Measurements from ENCODE around the gene AP1S1.
"Not testable (repeated sequence)": the region's sequence is repeated elsewhere in the genome, so short reads cannot be mapped to it uniquely, and the experiment has no call there.

Gene AP1S1

DNA sequence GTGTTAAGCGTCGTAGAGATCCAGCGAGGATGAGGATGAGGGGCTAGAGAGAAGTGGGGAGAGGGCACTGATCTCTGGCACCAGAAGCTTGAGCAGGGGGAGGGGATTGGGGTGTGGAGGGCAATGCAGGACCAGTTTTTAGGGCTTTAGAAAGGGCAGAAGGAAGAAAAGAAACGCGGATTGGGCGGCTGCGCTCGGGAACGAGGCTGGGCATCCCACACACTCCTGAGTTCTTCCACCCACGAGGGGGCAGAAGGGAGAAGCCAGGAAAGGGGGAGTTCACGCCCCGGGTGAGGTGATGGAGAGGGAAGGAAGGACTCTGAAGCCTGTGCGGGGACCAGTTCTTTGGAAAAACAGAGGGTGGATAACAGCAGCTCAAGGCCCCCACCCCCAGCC lies 17.2 kb downstream of the AP1S1 start:
- no peak for DNase-seq (ENCODE audit: low read depth)

DNA sequence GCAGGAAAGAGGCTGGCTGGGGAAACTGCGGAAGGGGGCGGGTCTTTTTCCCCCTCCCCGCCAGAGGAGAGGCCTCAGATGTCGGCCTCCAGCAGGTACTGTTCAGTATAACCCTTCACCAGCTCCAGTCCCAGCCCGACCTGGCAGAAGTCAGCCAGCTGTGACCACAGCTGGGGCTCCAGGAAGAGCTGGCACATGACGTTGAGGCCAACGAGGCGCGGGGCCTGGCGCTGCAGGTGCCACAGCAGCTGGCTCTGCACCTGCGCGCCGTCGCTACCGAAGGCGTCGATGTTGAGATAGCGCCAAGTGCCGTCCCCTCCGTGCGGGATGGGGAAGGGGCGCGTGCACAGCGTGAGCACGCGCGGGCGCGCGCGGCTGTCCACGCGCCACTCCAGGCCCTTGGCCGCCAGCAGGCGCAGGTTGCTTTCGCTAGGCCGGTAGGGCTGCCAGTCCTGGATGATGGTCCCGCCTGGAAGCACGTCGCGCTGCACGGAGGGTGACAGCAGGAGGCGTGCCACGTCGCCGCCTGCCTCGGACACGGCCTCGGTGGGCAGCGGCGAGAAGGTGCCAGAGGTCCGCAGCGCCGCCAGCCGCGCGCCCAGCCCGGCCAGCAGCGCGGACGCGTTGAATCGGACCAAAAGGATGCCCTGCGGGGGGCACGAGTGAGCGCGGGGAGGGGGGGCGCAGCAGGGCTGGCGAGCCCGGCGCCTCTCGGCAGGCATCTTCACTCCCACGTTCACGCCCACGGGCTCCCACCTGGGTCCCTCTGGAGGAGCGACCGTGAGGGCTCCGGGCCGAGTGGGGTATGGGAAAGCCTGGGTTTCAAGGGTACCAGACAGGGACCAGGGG lies 18.0 kb downstream of the AP1S1 start:
- no peak for DNase-seq (ENCODE audit: low read depth)

DNA sequence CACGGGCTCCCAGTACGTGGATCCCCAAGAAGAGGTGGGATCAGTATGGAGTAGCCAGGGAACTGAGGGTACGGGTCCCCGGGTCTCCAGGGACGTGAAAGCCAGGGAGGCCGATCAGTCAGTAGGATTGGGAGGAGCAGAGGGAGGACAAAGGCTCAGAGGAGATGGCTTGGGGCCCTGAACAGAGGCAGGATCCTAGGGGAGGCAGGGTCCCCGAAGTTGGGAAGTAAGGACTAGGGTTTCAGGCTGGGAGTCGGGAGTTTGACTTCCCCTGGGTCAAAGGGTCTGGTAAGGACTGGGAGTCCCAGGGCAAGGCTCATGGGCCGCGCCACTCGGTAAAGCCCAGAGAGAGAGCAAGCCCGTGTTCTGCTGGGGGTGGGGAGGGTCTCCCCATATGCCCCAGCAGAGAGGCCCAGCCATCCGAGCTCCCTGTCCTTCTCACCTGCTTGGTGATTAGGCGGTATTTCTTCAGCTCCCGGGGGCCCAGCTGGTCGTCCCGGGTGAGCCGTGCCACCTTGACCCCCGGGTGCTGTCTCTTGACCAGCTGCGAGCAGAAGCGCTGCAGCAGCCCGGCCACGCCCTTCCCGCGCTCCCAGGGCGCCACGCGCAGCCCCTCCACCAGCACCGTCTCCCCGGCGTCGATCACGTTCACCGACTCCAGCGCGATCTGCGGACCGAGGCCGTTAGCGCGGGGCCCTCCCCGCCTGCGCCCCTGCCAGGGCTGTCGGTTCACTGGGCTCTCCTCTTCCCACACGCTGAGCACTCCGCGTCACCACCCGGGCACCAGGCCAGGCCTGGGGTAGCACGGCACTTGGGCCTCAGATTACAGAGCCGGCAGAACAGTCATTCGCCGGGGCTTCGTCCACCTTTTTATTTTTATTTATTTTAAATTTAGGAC lies 18.8 kb downstream of the AP1S1 start:
- no peak for DNase-seq (ENCODE audit: low read depth)

DNA sequence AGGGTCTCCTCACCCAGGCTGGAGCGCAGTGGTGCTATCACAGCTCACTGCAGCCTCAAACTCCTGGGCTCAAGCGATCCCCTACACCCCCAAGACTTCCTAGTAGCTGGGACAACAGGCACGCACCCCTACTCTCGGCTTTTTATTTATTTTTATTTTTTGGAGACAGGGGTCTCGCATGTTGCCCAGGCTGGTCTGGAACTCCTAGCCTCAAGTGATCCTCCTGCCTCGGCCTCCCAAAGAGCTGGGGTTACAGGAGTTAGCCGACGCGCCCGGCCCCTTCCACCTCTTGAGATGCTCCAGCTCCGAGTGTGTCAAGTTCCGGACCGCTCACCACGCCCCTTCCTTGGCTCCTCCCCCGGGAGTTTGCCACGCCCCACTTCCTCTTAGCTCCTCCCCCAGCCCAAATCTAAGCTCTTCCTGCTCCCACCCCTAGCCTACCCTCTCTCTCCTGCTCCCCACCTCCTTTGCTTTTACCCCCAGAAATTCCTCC lies 19.5 kb downstream of the AP1S1 start:
- no peak for DNase-seq (ENCODE audit: low read depth)

DNA sequence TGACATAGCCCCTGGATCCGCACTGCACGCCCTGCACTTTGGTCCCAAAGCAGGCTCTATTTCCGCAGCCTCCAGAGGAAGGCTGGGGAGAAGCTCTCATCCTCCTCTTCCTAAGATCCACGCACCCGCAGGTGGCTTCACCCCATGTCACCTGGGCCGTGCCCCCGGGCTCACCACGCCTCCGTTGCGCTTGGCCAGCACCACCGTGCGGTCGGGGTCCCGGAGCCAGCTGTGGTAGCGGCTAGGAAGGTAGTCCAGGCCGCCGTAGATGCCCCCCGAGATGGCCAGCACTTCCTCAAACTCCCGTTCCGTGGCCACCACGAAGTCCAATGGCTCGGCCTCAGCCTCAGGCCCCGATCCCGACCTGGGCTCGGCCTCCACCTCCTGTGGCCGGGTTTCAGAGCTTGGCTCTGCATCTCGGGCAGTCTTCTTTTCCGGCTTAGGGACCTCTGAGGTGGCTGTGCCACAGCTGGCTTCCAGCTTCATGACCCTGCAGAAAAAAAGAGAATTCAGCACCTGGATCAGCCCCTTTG lies 20.1 kb downstream of the AP1S1 start:
- DNase-seq (ENCODE audit: low read depth) = no peak

DNA sequence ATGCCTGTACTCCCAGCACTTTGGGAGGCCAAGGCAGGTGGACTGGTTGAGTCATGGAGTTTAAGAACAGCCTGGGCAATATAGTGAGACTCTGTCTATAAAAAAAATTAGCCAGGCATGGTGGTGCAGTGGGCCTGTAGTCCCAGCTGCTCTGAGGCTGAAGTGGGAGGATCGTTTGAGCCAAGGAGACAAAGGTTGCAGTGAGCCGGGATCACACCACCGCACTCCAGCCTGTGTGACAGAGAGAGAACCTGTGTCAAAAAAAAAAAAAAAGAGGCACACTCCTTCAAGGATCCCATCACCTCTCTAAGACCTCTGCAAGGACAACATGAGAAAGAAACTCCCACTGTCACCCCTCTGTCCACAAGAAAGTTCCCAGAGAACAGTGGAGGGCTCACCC lies 21.4 kb downstream of the AP1S1 start:
- DNase-seq (ENCODE audit: low read depth) = no peak

DNA sequence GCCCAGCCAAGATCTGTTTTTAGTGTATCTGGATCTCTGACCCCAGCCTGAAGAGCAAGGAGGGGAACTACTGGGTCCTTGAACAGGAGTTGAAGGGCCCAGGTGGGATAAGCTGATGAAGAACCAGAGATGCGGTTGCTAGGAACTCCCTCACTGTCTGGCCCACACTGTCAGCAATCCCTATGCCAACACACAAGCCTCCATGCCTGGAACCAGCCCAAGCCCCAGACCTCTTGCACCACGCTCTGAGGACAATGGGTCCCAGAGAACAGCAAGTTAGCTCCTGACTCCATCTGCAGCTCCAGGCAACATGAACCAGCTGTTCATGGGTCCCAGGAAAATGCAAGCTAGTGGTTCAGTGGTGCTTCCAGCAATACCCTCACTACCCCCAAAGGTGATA lies 23.4 kb downstream of the AP1S1 start:
- DNase-seq (ENCODE audit: low read depth) = no peak

DNA sequence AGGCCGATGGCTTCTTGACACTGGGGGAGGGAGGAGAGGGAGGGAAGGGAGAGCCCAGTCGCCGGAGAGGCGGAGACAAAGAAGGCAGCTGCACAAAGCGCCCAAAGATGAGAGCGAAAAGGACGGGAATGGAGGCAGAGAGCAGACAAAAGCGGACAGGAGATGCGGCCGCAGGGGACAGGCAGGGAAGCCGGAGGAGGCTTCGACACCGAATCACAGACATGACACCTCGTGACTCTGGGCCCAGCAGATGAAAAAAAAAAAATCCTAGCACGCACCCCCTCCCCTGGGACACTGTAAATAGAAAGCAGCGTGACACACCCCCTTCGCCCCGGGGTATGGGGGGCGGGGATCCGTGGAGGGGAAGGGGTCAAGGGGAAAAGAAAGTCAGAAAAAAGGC lies 24.8 kb downstream of the AP1S1 start:
- DNase-seq (ENCODE audit: low read depth) = no peak

DNA sequence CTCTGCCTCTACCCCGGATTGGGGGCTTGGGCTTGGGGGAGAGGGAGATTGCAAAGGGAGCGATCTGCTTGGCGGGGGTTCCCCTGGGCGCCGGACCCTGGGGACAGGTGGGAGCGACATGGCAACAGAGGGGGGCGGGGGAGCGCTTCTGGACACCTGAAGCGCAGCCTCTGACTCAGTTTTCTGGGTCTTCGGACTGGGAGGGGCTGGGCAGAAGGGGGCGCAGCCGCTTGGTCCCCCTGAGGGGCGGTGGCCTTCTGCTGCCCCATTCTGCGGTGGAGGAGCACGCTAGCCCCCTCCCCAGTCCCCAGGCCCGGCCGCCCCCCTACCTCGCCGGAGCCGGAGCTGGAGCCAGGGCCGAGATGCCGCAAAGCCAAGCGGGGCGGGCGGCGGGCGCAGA lies 25.4 kb downstream of the AP1S1 start:
- DNase-seq (ENCODE audit: low read depth) = no peak

DNA sequence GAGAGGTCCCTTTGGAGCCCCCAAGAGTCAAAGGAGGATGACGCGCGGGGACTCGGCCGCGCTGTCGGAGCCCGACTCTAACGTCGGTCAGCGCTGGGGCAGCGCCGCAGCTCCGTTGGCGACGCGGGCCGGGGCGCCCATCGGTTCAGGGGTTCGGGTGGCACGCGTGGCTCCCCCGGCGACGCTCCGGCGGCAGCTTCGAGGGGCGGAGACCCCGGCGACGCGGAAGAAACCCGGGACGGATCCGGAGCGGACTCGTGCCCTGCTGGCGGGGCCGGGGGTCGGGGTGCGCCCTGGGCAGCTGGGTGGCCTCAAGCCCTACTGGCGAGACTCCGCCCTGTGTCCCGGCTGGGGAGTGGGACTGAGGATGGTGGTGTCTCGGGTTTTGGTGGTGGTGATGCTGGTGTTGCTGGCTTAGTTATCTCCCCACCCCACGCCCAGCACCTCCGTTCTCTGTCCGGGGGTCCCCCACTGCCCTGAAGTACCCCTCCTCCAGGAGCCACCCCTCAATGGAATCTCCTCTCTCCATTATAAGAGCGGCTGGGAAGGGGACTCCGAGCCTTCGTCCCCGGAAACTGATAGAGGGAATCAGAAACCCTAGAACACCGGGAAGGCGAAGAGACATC lies 26.0 kb downstream of the AP1S1 start, which contains the start of gene NAT16:
NAT16 (minus strand) TSS at position 164 of the 626 bp plus-strand sequence. CDS start 5,486 bp downstream, outside the sequence.
- no peak for DNase-seq (ENCODE audit: low read depth)

DNA sequence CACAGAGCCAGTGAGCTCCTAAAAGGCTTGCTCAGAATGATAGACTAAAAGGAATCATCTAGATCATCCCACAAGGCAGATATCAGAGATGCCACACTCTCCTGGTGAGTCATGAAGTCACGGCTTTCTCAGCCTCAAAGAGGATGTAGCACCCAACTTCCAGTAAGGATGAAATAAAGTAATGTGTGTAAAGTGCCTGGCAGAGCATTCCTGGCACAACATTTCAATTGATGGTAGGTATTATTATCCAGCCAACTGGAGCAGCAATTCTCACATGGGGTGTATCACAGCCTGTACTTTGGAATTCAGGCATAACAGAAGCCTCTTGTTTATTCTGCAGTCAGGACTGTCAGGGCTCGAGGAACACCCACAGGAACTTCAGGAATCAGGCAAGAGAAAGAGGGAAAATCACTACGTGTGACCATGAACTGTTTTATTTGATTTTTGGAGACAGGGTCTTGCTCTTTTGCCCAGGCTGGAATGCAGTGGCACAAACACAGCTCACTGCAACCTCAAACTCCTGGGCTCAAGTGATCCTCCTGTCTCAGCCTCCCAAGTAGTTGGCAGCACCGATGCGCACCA lies 31.1 kb downstream of the AP1S1 start:
- no peak for DNase-seq (ENCODE audit: low read depth)

DNA sequence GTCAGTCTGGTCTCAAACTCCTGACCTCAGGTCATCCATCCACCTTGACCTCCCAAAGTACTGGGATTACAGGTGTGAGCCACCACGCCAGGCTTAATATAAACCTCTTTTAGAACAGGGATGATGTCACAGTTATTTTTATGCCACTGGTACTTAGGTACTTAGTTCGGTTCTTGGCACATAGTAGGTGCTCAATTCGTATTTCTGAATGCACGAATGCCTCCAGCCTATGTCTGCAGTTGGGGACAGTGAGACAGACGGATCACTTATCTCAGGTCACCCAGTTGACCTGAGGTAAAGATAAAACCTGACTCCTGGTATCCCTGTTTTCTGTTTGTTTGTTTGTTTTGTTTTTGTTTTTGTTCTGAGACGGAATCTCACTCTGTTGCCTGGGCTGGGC lies 31.9 kb downstream of the AP1S1 start:
- no peak for DNase-seq (ENCODE audit: low read depth)

DNA sequence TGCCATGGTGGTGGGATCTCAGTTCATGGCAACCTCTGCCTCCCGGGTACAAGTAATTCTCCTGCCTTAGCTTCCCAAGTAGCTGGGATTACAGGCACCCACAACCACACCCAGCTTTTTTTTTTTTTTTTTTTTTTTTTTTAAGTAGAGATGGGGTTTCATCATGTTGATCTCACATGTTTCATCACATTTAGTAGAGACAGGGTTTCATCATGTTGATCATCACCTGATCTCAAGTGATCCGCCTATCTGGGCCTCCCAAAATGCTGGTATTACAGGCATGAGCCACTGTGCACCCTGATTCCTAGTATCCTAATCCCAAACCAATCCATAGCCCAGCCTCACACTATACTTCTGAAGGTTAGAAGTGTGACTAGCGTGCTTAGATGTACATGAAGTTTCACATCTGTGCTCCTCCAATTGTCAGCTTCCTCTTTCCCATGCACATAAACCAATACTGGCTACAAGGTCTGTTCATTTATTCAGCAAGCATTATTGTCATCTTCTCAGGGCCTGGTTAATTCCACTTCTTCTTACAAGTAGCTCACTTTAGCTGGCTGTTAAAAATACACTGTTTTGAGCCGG lies 32.7 kb downstream of the AP1S1 start:
- DNase-seq (ENCODE audit: low read depth) = no peak

DNA sequence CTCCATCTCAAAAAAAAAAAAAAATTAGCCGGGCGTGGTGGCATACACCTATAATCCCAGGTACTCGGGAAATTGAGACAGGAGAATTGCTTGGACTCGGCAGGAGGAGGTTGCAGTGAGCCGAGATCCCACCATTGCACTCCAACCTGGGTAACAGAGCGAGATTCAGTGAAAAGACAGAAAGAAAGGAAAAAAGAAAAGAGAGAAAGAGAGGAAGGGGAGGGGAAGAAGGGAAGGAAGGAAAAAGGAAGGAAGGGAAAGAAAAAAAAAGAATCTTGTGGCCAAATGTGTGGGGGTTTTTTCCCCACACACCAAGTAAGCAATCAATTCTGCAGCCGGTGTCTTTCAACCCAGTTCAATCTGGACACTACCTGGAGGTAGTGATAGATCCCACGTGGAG lies 34.8 kb downstream of the AP1S1 start:
- no peak for DNase-seq (ENCODE audit: low read depth)

DNA sequence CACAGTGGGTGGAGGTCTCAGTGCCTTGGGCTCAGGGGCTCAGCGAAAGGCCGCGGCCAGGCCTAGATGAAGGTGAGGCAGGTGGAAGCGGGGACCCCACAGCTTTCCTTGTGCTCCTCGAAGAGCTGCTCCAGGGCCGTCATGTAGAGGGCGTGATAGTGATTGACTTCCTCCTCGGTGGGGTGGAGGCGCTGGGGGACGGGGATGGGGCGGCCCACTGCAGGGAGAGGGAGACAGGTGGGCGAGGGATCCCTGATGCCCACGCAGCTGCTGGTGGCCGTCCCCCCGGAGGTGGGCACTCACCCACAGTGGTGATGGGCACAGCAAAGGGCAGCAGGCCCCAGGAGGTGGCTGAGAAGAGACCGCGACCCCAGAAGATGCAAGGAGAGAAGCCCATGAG lies 41.6 kb downstream of the AP1S1 start:
- DNase-seq (ENCODE audit: low read depth) = no peak

DNA sequence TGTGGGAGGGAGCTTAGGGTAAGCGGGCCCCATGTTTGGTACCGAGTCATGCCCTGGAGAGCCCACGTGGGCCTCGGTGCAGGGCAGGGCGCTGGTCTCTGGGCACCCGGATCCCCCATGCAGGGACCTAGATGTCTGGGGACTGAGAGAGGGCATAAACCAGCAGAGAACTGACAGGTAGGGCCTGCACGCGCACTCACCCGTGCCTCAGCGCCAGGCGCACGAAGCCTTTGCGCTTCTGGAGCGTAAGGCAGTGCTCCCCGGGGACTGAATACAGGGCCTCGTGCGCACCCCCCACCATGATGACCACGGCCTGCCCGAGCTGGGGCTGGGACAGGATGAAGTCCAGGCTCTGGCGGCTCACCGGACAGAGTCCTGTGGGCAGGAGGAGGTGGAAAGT lies 43.7 kb downstream of the AP1S1 start:
- DNase-seq (ENCODE audit: low read depth) = no peak

DNA sequence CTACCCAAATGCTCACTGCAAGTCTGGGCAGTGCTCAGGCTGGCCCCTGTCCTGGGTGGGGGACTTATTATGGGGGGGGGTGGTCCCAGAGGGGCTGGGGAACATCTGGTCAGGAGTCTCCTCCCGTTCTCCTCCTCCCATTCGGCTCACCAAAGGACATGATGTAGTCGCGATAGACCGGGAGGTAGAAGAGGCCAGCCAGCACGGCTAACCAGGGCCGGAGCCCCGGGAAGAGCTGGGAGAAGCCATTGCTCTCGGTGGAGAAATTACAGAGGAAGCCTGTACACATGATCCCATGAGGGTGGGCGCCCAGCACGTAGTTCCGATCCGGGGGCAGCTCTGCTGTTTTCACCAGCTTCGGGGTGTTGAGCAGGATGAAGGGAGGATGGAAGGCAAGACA lies 44.2 kb downstream of the AP1S1 start:
- DNase-seq (ENCODE audit: low read depth) = no peak

DNA sequence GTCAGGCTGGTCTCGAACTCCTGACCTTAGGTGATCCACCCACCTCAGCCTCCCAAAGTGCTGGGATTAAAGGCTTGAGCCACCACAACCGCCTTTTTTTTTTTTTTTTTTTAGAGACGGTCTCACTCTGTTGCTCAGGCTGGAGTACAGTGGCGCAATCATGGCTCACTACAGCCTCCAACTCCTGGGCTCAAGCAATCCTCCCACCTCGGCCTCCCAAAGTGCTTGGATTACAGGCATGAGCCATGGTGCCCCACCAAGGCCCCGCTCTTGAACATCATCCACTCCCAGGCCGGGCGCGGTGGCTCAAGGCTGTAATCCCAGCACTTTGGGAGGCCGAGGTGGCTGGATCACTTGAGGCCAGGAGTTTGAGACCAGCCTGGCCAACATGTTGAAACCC lies 45.2 kb downstream of the AP1S1 start:
- not testable (repeated sequence) for DNase-seq (ENCODE audit: low read depth)

DNA sequence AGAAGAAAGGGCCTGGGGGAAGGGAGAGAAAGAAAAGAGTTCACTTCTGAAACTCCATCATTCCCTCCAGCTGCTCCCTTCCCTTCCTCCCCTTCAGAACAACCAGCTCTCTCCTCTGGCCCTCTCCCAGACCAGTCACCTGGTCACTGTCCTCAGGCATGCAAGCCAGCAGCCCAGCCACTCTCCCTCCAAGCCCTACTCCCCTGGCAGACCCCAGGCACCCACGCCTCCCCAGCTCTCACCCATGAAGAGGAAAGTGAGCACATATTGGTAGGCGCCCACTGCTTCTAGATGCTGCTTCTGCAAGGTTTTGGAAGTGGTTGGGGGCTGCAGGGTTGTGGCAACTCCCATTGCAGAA lies 46.2 kb downstream of the AP1S1 start:
- no peak for DNase-seq (ENCODE audit: low read depth)

DNA sequence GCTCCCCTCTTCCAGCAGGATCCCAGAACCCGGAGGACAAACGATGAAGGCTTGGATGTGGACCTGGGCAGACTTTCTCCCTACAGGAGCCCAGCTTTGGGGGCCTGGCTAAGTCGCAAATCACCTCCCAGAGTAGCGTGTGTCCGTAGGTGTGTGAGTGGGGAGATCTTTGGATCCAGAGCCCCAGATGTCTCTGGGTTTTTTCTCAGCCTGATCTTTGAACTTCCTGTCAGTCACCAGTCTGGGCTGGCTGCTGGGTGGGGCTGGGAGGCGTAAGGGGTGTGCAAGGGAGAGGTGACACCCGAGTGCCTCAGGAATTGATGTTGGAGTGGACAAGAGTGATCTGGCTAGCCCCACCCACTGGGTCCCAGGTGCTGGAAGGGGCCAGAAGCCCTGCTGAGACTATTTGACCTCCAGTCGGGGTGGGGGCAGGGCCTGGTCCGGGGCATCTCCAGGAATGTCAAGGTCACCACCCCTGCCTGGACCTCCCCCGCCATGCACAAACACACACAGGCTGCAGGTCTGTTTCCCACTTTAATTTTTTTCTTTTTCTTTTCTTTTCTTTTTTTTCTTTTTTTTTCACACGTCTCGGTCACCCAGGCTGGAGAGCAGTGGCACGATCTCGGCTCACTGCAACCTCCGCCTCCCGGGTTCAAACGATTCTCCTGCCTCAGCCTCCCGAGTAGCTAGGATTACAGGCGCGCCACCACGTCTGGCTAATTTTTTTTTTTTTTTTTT lies 46.8 kb downstream of the AP1S1 start, which contains the start of gene MOGAT3:
MOGAT3 (minus strand) TSS at position 175 of the 738 bp plus-strand sequence. CDS start 182 bp downstream, outside the sequence.
- DNase-seq (ENCODE audit: low read depth) = no peak
